ENCODE data around the gene CCDC117.

The CCDC117 gene

DNA sequence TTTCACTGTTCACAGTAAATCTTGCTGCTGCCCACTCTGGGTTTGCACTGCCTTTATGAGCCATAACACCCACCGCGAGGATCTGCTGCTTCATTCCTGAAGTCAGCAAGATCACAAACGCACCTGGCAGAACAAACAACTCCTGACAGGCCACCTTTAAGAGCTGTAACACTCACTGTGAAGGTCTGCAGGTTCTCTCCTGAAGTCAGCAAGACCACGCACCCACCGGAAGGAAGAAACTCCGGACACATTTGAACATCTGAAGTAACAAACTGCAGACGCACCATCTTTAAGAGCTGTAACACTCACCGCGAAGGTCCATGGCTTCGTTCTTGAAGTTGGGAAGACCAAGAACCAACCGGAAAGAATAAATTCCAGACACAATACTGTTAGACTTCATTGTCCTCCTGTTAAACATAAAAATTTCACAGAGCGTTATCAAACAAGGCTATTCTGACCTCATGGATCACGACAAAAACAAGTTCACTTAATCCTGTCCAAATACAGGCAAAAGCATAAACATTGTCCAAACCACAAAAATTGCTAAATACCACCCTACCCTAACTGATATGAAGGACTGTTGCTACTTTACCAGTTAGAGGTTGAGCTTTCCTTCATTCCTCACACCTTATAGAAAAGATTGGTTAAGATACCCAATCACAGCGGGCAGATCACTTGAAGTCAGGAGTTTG, 3.0 kb upstream of the CCDC117 start:
- no peak for DNase-seq

DNA sequence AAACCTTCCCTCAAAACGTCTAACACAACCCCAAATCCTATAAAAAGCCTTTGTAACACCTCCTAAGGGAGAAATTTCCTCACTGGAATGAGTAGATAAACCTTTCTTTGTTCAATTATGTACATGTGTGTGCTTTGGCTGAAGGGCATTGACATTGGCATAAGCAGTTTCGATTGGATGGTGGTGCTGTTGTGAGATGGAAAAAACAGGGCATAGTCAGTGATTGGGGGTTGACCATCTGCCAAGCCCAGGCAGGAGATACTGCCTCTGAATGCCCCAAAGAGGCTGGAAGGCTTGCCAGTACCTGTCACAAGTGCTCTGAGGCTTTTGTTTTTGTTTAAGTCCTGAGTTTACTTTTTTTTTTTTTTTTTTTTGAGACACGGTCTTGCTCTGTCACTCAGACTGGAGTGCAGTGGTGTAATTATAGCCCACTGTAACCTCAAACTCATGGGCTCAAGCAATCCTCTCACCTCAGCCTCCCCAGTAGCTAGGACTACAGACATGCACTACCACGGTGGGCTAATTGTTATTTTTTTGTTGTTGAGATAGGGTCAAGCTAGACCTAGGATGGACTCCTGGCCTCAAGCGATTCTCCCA, 1.2 kb upstream of the CCDC117 start:
- no peak for DNase-seq

- no peak for DNase-seq
Observed at GRCh38 chr22:28773461-28773867, 969 bp downstream of the CCDC117 start.

DNA sequence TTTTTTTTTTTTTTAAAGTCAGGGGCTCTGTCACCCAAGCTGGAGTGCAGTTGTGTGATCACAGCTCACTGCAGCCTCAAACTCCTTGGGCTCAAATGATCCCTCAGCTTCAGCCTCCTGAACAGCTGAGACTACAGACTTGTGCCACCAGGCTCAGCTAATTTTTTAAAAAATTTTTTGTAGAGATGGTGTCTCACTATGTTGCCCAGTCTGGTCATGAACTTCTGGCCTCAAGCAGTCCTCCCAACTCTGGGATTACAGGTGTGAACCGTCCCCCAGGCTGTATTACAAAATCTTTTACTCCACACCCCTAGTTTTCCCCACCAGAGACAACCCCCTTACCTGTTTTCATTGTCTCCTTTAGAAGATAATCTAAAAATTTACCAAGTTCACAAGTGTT, 1.9 kb downstream of the CCDC117 start:
- DNase-seq, result no peak

GRCh38 chr22:28779833-28780232, 7.3 kb downstream of the CCDC117 start:
- DNase-seq, result peak; percentile 46

- DNase-seq, result no peak
Observed at GRCh38 chr22:28780296-28780695, 7.8 kb downstream of the CCDC117 start.

GRCh38 chr22:28783786-28784671, 11.5 kb downstream of the CCDC117 start:
- DNase-seq, result no peak

- no peak for DNase-seq
Observed at GRCh38 chr22:28788601-28789000, 16.1 kb downstream of the CCDC117 start.

DNA sequence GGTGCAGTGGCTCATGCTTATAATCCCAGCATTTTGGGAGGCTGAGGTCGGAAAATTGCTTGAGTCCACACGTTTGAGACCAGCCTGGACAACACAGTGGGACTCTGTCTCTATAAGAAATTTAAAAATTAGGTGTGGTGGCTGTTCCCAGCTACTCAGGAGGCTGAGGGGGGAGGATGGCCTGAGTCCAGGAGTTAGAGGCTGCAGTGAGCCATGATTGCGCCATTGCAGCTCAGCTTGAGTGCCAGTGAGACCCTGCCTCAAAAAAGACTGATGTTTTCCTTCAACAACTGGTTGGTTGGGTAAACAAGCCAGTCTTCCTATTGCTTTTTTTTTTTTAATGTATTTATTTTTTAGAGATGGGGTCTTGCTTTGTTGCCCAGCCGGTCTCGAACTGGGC, 18.6 kb downstream of the CCDC117 start:
- DNase-seq, result no peak

DNA sequence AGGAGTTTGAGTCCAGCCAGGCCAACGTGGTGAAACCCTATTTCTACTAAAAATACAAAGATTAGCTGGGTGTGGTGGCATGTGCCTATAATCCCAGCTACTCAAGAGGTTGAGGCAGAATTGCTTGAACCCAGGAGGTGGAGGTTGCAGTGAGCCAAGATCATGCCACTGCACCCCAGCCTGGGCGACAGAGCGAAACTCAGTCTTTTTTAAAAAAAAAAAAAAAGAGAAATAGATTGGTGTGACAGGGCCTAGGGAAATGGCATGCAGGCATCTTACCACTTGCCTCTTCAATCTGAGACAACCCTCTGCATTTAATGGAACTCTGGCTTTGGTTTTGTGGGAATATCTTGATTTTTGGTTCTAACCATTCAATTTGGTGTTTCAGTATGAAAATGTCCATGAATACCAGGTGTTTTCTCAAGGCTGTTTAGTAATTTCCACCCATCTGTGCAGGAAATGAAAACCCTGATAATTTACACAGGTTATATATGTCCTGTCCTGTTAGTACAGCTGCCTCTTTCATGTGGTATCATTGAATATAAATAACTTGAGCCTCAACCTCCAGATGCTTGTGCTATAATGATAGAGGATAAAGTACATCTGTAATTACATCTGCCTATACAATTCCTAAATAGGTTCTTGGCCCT, 19.5 kb downstream of the CCDC117 start:
- no peak for DNase-seq

GRCh38 chr22:28792491-28793383, 20.2 kb downstream of the CCDC117 start:
- peak; percentile 36 for DNase-seq

GRCh38 chr22:28793976-28794584, 21.6 kb downstream of the CCDC117 start:
- DNase-seq, result no peak

- no peak for DNase-seq
Observed at GRCh38 chr22:28795071-28795693, 22.7 kb downstream of the CCDC117 start.

- no peak for DNase-seq
Observed at GRCh38 chr22:28795932-28796856, 23.7 kb downstream of the CCDC117 start.

DNA sequence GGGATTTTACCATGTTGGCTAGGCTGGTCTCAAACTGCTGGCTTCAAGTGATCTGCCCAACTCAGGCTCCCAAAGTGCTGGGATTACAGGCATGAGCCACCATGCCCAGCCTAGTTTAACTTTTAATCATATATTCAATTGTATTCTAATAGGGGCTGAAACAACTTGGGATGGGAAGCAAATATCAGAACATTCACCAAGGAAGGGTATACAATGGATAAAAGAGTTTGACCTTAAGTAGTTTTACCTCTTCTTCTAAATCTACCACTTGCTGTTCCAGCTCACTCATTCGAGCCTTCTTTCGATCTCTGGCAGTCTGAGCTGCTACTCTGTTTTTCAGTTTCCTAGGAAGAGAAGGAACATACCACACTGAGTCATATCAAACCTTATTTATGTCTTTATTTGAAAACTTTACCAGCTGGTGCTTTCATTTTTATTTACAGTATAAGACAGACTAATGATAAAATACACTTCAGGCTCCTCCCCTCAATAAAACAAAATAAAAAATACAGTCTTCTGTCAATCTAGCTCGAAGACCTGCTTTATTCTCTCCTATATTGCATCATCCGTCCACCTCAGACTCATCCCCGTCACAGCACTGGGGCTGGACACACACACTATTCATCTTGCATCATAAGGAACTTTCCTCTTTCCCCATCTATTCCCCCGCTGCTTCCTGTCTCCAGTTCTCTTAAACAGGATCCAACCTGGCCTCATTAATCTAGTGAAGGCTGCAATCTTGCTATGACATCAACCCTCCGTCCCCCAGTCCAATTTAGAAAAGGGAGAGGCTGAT, 26.5 kb downstream of the CCDC117 start:
- DNase-seq, result peak; percentile 76

GRCh38 chr22:28799606-28800307, 27.3 kb downstream of the CCDC117 start:
- peak; percentile 64 for DNase-seq

GRCh38 chr22:28800308-28801041, 28.0 kb downstream of the CCDC117 start, which contains the start of gene XBP1:
XBP1 (minus strand) TSS chr22:28800569.
- peak; percentile 97 for DNase-seq

All from hematopoietic multipotent progenitor cell treated with erythropoietin and hydrocortisone succinate and interleukin-3 and kit ligand, for 4 days (in vitro differentiated cells).